Naive thymus-derived CD4-positive, alpha-beta T cell (primary cell): ENCODE data around the gene CYP2S1. TPM values are rescaled to one million over a fixed set of nuclear protein-coding genes. Genes with fewer than 3 reads are reported as not detected.
"Not testable (repeated sequence)": the region's sequence is repeated elsewhere in the genome, so short reads cannot be mapped to it uniquely, and the experiment has no call there.

Source experiments
- ATAC-seq: fragments of 150-1000 bp; cut with Tn5 transposase; 2 replicates; pipeline ENCODE4 v1.10.0; 2021; ENCODE audit warnings: mild to moderate bottlenecking, moderate library complexity
- CTCF ChIA-PET: fragments of 350-600 bp; sonication (Branson Sonifier 250); formaldehyde crosslinking; loops from one replicate; lab custom pipeline; 2021; ENCODE audit warnings: antibody characterized with exemption; lab: Charles Lee
- POLR2A ChIA-PET: fragments of 350-600 bp; sonication (Branson Sonifier 250); formaldehyde crosslinking; loops from one replicate; lab custom pipeline; 2021; ENCODE audit warnings: antibody characterized with exemption, inconsistent platforms; lab: Charles Lee
- DNase-seq, 9 donors: peaks; one replicate each; pipeline versions ENCODE4 v3.0.0 to v3.0.0-alpha.2; 2020 to 2022; ENCODE audit warnings: mixed read lengths in 1 of 9
- H3K27ac ChIP-seq: one replicate; pipeline ENCODE4 v1.7.0; 2013; ENCODE audit warnings: mild to moderate bottlenecking, low read depth, low read length, moderate library complexity
- H3K27me3 ChIP-seq, 2 donors: one replicate each; pipeline ENCODE4 v1.7.0; 2013; ENCODE audit warnings: low read length in 2 of 2, mild to moderate bottlenecking in 2 of 2, moderate library complexity in 2 of 2; ENCODE audit not compliant: control insufficient read depth in 2 of 2, insufficient read depth in 2 of 2
- H3K36me3 ChIP-seq, 3 experiments: 1 replicate in 2 of 3; 2 replicates in 1 of 3; pipeline ENCODE4 v1.7.0; 2013; ENCODE audit warnings: low read length in 3 of 3, mild to moderate bottlenecking in 3 of 3, moderate library complexity in 1 of 3; ENCODE audit not compliant: insufficient read depth in 3 of 3, control insufficient read depth in 2 of 3
- H3K4me1 ChIP-seq, 2 donors: one replicate each; pipeline ENCODE4 v1.7.0; 2013; ENCODE audit warnings: low read length in 2 of 2, mild to moderate bottlenecking in 2 of 2, moderate library complexity in 1 of 2; ENCODE audit not compliant: control insufficient read depth in 2 of 2, insufficient read depth in 2 of 2
- H3K4me3 ChIP-seq: 2 replicates; pipeline ENCODE4 v1.7.0; 2013; ENCODE audit warnings: mild to moderate bottlenecking, low read length
- H3K9me3 ChIP-seq, 3 experiments: 1 replicate in 2 of 3; 2 replicates in 1 of 3; pipeline ENCODE4 v1.7.0; 2013; ENCODE audit warnings: low read length in 3 of 3; ENCODE audit not compliant: control insufficient read depth in 2 of 3
- H3K27ac Mint-ChIP-seq, 9 donors: one replicate each; pipeline ENCODE4 v1.8.0; 2020 to 2022; ENCODE audit warnings: mixed read lengths in 9 of 9, mild to moderate bottlenecking in 8 of 9, moderate library complexity in 5 of 9, inconsistent platforms in 2 of 9
- H3K27me3 Mint-ChIP-seq, 5 donors: one replicate each; pipeline ENCODE4 v1.8.0; 2021 to 2022; ENCODE audit warnings: mixed read lengths in 5 of 5, mild to moderate bottlenecking in 1 of 5
- H3K36me3 Mint-ChIP-seq, 5 donors: one replicate each; pipeline ENCODE4 v1.8.0; 2020 to 2022; ENCODE audit warnings: mixed read lengths in 5 of 5, mild to moderate bottlenecking in 3 of 5, inconsistent platforms in 1 of 5
- H3K4me1 Mint-ChIP-seq, 7 donors: one replicate each; pipeline ENCODE4 v1.8.0; 2020 to 2022; ENCODE audit warnings: mixed read lengths in 7 of 7, mild to moderate bottlenecking in 3 of 7, inconsistent platforms in 1 of 7
- H3K4me3 Mint-ChIP-seq, 10 donors: one replicate each; pipeline ENCODE4 v1.8.0; 2020 to 2022; ENCODE audit warnings: mild to moderate bottlenecking in 10 of 10, mixed read lengths in 10 of 10, moderate library complexity in 6 of 10, inconsistent platforms in 2 of 10
- H3K9me3 Mint-ChIP-seq, 11 donors: one replicate each; pipeline ENCODE4 v1.8.0; 2020 to 2022; ENCODE audit warnings: mixed read lengths in 11 of 11, mild to moderate bottlenecking in 4 of 11, inconsistent platforms in 1 of 11, moderate library complexity in 1 of 11
- intact Hi-C, 2 donors: fragments of 100-400 bp; cut with micrococcal nuclease; formaldehyde crosslinking; loops; one replicate each; pipeline ENCODE4 v1.15.1; 2023
- polyA plus RNA-seq, 2 donors: library from polyadenylated mRNA; unstranded; fragments of 300-500 nt; fragmentation: Illumina TruSeq; gene quantifications; one replicate each; pipeline ENCODE4 v1.2.3, GENCODE V29; 2021
- total RNA-seq, 6 experiments: library from RNA in 5 of 6; stranded (reverse) in 5 of 6; gene quantifications; 1 replicate in 5 of 6; 2 replicates in 1 of 6; pipeline ENCODE4 v1.2.3 and lab custom pipeline; 2021 to 2026

The CYP2S1 gene
- total and polyA plus RNA-seq, 7 experiments from 2014 or later, result 0.24 to 4.1 (median 0.74) TPM; not detected in 2

DNA sequence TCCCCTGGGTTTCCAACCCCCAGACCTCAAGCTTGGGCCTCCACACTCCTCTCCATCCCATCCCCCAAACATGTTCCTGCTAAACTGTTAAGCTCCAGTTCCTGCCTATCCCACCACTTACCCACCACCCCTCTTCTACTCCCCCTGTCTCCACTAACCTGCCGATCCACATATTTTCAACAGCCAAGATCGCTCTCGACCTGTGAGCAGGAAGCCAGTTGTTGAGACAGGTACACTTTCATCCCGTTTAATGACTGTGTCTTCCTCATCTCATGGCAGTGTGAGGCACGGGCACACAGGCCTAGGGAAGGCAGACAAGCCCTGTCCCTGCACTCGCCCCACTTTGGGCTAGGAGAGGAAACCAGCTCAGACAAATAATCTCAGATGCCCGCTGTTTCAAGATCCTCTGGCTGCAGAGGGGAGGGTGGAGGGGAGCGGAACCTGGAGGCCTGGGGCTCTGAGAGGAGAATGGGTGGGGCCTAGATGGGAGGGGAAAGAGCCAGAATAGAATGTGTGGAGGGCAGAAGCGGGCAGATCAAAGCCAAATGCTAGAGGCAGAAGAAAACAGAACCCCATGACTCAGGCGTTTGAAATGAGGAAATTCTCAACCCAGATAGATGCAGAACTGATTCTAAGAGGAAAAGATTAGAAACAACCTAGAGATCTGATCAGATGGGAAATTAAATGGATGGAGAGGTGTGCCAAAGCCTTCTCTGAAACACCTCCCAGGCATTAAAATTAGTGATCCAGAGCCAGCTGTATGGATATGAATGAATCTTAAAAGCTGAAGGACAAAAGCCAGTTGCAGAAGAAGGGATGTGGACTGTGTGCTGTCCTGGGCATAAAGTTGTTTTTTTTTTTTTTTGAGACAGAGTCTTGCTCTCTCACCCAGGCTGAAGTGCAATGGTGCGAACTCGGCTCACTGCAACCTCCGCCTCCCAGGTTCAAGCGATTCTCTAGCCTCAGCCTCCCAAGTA, 16.9 kb upstream of the CYP2S1 start:
- ATAC-seq (peak; percentile 95), DNase-seq (peak in 7 of 9 donors; percentile 22 to 64 (median 50))
- no peaks in the 10 kb centered on the region for H3K9me3 ChIP-seq
- peaks cover 0 to 1% (median 0%) of the 10 kb centered on the region in 5 donors for H3K36me3 Mint-ChIP-seq
- CTCF ChIA-PET, result interaction anchor here (0.9 to 1.5 kb wide), 2 partner anchors 28 to 513 kb away, joined by 4 to 6 read pairs; no protein-coding TSS in a partner anchor
- H3K27me3 Mint-ChIP-seq, result no peaks in the 10 kb centered on the region
- POLR2A ChIA-PET, result interaction anchor here (1.6 kb wide), 1 partner anchor 87 kb away, joined by 11 read pairs; no protein-coding TSS in a partner anchor
- peak overlapping the region; percentile 46 to 73 (median 64) for H3K4me3 Mint-ChIP-seq
- no peaks in the 10 kb centered on the region for H3K9me3 Mint-ChIP-seq
- peaks cover 7 to 24% (median 17%) of the 10 kb centered on the region in 7 donors for H3K4me1 Mint-ChIP-seq
- intact Hi-C loops, result no loop called here
- H3K36me3 ChIP-seq, result no peaks in the 10 kb centered on the region
- no peaks in the 10 kb centered on the region for H3K27me3 ChIP-seq
- no peak overlapping the region for H3K4me3 ChIP-seq
- peak overlapping the region; percentile 49 to 87 (median 79) for H3K27ac Mint-ChIP-seq
- H3K27ac ChIP-seq, result peak overlapping the region; percentile 33
- H3K4me1 ChIP-seq, result peaks cover 0 to 17% of the 10 kb centered on the region in 2 donors

- peaks cover 0 to 17% of the 10 kb centered on the region in 2 donors for H3K4me1 ChIP-seq
- H3K27ac Mint-ChIP-seq, H3K9me3 ChIP-seq, H3K27ac ChIP-seq, H3K36me3 Mint-ChIP-seq, H3K9me3 Mint-ChIP-seq, H3K4me3 ChIP-seq, H3K4me3 Mint-ChIP-seq, intact Hi-C loops, CTCF ChIA-PET, H3K27me3 Mint-ChIP-seq, H3K27me3 ChIP-seq, POLR2A ChIA-PET, H3K36me3 ChIP-seq, ATAC-seq, DNase-seq: not testable (repeated sequence)
- peaks cover 7 to 18% (median 13%) of the 10 kb centered on the region in 7 donors for H3K4me1 Mint-ChIP-seq
Measured at GRCh38 chr19:41180173-41180572, 12.8 kb upstream of the CYP2S1 start.

- Mint-ChIP-seq H3K27me3 (peaks cover 19 to 30% (median 24%) of the 10 kb centered on the region in 5 donors), H3K27ac (peak overlapping the region in 1 of 9 donors; percentile 15), H3K36me3 (no peaks in the 10 kb centered on the region), H3K4me1 (peaks cover 0 to 5% (median 1%) of the 10 kb centered on the region in 7 donors), H3K9me3 (no peaks in the 10 kb centered on the region), H3K4me3 (no peak overlapping the region)
- no peak overlapping the region for H3K27ac ChIP-seq
- no peak overlapping the region for H3K4me3 ChIP-seq
- no peaks in the 10 kb centered on the region for H3K9me3 ChIP-seq
- DNase-seq (no peak), ATAC-seq (no peak)
- CTCF ChIA-PET, result no interaction called here
- H3K27me3 ChIP-seq, result no peaks in the 10 kb centered on the region
- H3K36me3 ChIP-seq, result no peaks in the 10 kb centered on the region
- POLR2A ChIA-PET, result no interaction called here
- H3K4me1 ChIP-seq, result no peaks in the 10 kb centered on the region
- intact Hi-C loops, result no loop called here
Measured at GRCh38 chr19:41186971-41187883, 5.8 kb upstream of the CYP2S1 start.

DNA sequence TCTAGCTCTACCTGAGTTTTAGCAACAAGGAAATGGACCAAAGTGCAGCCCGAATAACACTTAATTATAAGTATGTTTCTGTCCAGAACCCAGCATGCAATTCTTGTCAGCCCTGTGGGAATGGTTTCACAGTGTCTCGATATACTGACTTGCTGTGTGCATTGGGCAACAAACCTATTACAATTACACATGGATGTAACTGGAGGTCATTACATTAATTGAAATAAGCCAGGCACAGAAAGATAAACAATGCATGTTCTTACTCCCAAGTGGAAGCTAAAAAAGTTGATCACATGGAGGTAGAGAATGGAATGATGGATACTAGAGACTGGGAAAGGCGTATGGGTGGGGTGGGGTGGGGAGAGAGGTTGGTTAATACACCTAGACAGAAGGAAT, 5.1 kb upstream of the CYP2S1 start:
- Histone ChIP-seq H3K9me3 (no peaks in the 10 kb centered on the region), H3K36me3 (no peaks in the 10 kb centered on the region), H3K27ac (no peak overlapping the region), H3K4me1 (no peaks in the 10 kb centered on the region), H3K27me3 (peaks cover 0 to 6% of the 10 kb centered on the region in 2 donors), H3K4me3 (no peak overlapping the region)
- POLR2A ChIA-PET, result no interaction called here
- peaks cover 0 to 1% (median 0%) of the 10 kb centered on the region in 5 donors for H3K36me3 Mint-ChIP-seq
- peaks cover 5 to 8% (median 7%) of the 10 kb centered on the region in 7 donors for H3K4me1 Mint-ChIP-seq
- DNase-seq (no peak), ATAC-seq (no peak)
- peaks cover 25 to 35% (median 30%) of the 10 kb centered on the region in 5 donors for H3K27me3 Mint-ChIP-seq
- peak overlapping the region in 1 of 9 donors; percentile 15 for H3K27ac Mint-ChIP-seq
- no peak overlapping the region for H3K4me3 Mint-ChIP-seq
- H3K9me3 Mint-ChIP-seq, result no peaks in the 10 kb centered on the region
- CTCF ChIA-PET, result interaction anchor here (0.6 kb wide), 1 partner anchor 172 kb away, joined by 4 read pairs; no protein-coding TSS in a partner anchor
- intact Hi-C loops, result no loop called here

- H3K4me1 Mint-ChIP-seq, result peaks cover 14 to 18% (median 16%) of the 10 kb centered on the region in 7 donors
- no peak for ATAC-seq
- peaks cover 36 to 44% (median 39%) of the 10 kb centered on the region in 5 donors for H3K27me3 Mint-ChIP-seq
Measured at GRCh38 chr19:41189425-41190065, 3.5 kb upstream of the CYP2S1 start.

More at GRCh38 chr19:41189425-41190065, 3.5 kb upstream of the CYP2S1 start:
- Mint-ChIP-seq H3K36me3 (peaks cover 0 to 1% (median 0%) of the 10 kb centered on the region in 5 donors), H3K9me3 (no peaks in the 10 kb centered on the region), H3K4me3 (no peak overlapping the region), H3K27ac (no peak overlapping the region)
- Histone ChIP-seq H3K27ac (no peak overlapping the region), H3K27me3 (peaks cover 0 to 12% of the 10 kb centered on the region in 2 donors), H3K4me1 (peaks cover 0 to 13% of the 10 kb centered on the region in 2 donors), H3K4me3 (no peak overlapping the region), H3K36me3 (no peaks in the 10 kb centered on the region), H3K9me3 (no peaks in the 10 kb centered on the region)
- ChIA-PET CTCF (no interaction called here), POLR2A (no interaction called here)
- intact Hi-C loops, result no loop called here
- DNase-seq, result no peak
